PC-9 (cell line): Measurements from ENCODE around the gene ARID3A.

Experiments
- CTCF ChIP-seq: fragments of 200-600 bp; sonication (generic); conservative IDR thresholded peaks from 2 replicates; pipeline ENCODE4 v1.6.1; 2017; ENCODE audit warnings: mixed run types, antibody characterized with exemption, mild to moderate bottlenecking, moderate library complexity
- EZH2 ChIP-seq: fragments of 200-600 bp; sonication (generic); IDR thresholded peaks from 2 replicates; pipeline ENCODE4 v1.8.0; 2017; ENCODE audit warnings: antibody characterized with exemption, low read depth

- TF ChIP-seq CTCF (no peak), EZH2 (no peak)
Measured at GRCh38 chr19:956766-957440, 31.1 kb downstream of the ARID3A start.
